GM13976 (cell line): ENCODE measurements around the gene GTF2H4.
"Not testable (repeated sequence)": the region's sequence is repeated elsewhere in the genome, so short reads cannot be mapped to it uniquely, and the experiment has no call there.

Experiments used
- DNase-seq: peaks from one replicate; pipeline ENCODE4 v3.0.0; 2012; ENCODE audit warnings: low spot score
- in situ Hi-C: fragments of 300-500 bp; cut with MboI; formaldehyde crosslinking; loops from one replicate; pipeline ENCODE4 v1.12.0; 2022; ENCODE audit warnings: low sequenced_read_pairs, mixed read lengths, inconsistent platforms; ENCODE audit not compliant: unreplicated experiment
- TF ChIP-seq, protein P1 (sequence below): IDR thresholded peaks from 2 replicates; pipeline ENCODE4 v1.5.1; 2012; ENCODE audit warnings: borderline replicate concordance, mild to moderate bottlenecking; ENCODE audit not compliant: insufficient read depth; ENCODE audit errors: extremely low read depth, missing control alignments, control extremely low read depth

Gene GTF2H4

DNA sequence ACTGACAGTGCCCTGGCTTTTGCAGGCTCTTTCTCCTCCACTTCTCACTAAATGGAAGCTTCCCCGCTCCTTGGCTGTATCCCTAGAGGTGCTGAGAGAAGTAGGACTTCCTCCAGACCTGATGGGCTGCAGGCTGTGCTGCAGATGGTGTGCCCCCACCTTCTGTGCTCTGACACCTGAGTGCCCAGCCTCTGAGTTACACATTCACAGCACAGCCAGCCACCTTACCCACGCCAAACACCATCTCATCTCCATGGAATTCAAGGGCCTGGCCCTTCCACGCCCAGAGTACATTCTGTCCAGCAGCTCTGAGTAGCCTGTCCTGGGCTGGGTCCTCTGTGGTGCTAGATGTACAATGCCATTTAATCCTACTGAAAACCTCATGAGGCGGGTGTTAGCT is 18.6 kb downstream of the GTF2H4 start:
- DNase-seq = no peak
- TF ChIP-seq, protein P1, sequence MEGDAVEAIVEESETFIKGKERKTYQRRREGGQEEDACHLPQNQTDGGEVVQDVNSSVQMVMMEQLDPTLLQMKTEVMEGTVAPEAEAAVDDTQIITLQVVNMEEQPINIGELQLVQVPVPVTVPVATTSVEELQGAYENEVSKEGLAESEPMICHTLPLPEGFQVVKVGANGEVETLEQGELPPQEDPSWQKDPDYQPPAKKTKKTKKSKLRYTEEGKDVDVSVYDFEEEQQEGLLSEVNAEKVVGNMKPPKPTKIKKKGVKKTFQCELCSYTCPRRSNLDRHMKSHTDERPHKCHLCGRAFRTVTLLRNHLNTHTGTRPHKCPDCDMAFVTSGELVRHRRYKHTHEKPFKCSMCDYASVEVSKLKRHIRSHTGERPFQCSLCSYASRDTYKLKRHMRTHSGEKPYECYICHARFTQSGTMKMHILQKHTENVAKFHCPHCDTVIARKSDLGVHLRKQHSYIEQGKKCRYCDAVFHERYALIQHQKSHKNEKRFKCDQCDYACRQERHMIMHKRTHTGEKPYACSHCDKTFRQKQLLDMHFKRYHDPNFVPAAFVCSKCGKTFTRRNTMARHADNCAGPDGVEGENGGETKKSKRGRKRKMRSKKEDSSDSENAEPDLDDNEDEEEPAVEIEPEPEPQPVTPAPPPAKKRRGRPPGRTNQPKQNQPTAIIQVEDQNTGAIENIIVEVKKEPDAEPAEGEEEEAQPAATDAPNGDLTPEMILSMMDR = no peak
- in situ Hi-C loops = no loop called here

DNA sequence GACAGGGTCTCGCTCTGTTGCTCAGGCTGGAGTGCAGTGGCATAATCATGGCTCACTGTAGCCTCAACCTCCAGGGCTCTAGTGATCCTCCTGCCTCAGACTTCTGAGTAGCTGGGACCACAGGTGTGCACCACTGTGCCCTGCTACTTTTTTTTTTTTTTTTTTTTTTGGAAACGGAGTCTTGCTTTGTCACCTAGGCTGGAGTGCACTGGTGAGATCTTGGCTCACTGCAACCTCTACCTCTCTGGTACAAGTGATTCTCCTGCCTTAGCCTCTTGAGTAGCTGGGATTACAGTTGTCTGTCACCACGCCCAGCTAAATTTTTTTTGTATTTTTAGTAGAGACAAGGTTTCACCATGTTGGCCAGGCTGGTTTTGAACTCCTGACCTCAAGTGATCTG is 19.1 kb downstream of the GTF2H4 start:
- DNase-seq, in situ Hi-C loops: not testable (repeated sequence)

- DNase-seq = no peak
- in situ Hi-C loops = no loop called here
- TF ChIP-seq, protein P1 = no peak
Observed at GRCh38 chr6:30928677-30929076, 20.7 kb downstream of the GTF2H4 start.

DNA sequence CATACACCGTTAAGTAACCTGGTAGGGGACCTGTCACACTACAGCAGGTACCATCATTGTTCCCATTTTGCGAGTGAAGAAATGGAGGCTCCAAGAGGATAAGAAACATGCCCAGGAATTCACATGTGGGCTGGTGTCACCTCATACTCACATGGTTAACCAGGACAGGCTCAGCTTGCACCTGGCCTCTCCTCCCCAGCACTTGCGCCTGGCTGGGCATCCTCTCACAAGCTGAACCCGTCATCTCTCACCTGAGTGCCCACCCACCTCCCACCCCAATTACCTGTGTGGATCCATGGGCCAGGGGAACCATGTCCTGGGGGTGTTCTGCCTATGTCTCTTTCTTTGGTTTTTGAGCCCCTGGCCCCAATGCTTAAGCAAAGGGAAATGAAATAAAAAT is 22.5 kb downstream of the GTF2H4 start:
- no peak for DNase-seq
- TF ChIP-seq, protein P1 = no peak
- in situ Hi-C loops = no loop called here

GRCh38 chr6:30931272-30931671 is 23.3 kb downstream of the GTF2H4 start:
- no peak for DNase-seq
- TF ChIP-seq, protein P1 = no peak
- in situ Hi-C loops = no loop called here

GRCh38 chr6:30931969-30932645 is 24.1 kb downstream of the GTF2H4 start, which contains the start of gene SFTA2:
SFTA2 (minus strand) TSS chr6:30932170; CDS start chr6:30932096, 74 bp downstream.
- TF ChIP-seq, protein P1 = no peak
- no peak for DNase-seq
- in situ Hi-C loops = no loop called here

GRCh38 chr6:30932665-30933365 is 24.8 kb downstream of the GTF2H4 start:
- no peak for DNase-seq
- TF ChIP-seq, protein P1 = no peak
- in situ Hi-C loops = no loop called here
